GM19043 (cell line): ENCODE data around the gene WDR59.
"Not testable (repeated sequence)": the region's sequence is repeated elsewhere in the genome, so short reads cannot be mapped to it uniquely, and the experiment has no call there.

ENCODE experiments used
- ATAC-seq: cut with Tn5 transposase; IDR thresholded peaks from one replicate; pipeline ENCODE4 v1.9.1; 2021; ENCODE audit warnings: low read depth; ENCODE audit not compliant: unreplicated experiment

WDR59 gene

GRCh38 chr16:74909665-74910064 is 75.3 kb downstream of the WDR59 start:
- ATAC-seq, result no peak

DNA sequence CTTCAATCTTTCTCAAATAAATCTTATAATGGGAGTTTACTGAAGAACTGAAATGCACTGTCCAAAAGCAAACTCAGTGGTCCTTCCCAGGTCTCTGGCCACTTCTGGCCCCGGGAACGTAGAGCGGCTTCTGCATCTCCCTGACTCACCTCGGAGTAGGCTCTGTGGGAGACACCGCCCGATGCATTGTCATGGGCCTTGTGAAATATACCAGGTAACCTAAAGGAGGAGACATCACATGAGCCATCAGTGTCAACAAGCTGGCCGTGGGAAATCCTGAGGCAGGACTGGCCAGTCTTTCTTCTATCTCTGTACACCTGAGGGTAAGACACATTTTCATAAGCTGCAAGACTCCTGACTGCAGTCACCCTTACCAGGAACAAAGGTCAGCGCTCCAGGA is 76.2 kb downstream of the WDR59 start:
- not testable (repeated sequence) for ATAC-seq

DNA sequence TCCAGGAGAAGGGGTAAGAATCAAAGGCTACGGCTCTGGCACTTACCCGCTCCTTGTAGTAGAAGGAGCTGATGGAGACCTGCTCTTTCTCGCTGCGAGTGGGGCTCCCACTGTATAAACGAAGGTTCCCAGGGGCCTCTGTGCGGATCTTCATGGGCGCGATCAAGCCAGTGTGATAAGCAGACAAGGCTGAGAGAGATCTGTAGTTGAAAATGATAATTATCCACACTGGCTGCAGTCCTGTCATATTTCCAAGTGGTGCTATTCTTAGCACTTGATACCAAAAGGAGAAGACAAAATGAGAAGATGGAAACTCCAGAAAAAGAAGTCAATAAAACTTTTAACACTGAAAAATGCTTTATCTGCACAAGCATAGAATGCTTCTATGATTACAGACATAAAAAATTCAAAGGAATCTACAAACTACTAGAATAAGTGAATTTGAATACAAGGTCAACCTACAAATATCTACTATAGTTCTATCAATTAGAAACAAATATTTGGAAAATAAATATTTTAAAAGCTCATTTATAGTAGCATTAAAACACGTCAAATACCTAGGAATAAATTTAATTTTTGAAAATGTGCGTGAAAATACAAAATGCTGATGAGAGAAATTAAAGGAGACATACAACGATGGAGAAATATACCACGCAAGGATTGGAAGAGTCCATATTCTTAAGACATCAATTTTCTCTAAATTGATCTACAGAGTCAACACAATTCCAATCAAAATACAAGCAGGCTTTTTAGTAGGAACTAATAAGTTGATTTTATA is 80.8 kb downstream of the WDR59 start:
- ATAC-seq, result no peak

GRCh38 chr16:74903120-74903519 is 81.8 kb downstream of the WDR59 start:
- no peak for ATAC-seq

GRCh38 chr16:74902161-74902560 is 82.8 kb downstream of the WDR59 start:
- ATAC-seq, result no peak

- no peak for ATAC-seq
Measured at GRCh38 chr16:74901606-74902005, 83.3 kb downstream of the WDR59 start.

GRCh38 chr16:74899816-74900215 is 85.1 kb downstream of the WDR59 start:
- no peak for ATAC-seq

DNA sequence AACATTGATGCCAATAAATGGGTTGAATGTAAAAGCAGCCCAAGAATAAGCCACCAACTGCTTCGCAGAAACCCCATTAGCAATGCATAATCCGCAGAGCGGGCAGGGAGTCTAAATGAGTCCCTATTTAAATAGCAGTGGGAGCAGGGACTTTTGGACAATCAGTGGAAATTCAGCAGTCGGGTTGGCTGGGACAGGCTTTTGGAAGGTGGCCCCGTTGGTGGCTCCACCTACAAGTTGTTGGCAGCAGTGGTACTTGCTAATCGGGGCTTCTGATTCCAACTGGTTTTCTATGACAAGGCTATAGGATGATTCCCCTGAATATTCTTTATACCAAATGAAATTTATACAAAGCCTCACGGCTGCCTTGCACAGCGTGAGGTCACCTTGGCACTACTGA is 86.3 kb downstream of the WDR59 start:
- no peak for ATAC-seq

DNA sequence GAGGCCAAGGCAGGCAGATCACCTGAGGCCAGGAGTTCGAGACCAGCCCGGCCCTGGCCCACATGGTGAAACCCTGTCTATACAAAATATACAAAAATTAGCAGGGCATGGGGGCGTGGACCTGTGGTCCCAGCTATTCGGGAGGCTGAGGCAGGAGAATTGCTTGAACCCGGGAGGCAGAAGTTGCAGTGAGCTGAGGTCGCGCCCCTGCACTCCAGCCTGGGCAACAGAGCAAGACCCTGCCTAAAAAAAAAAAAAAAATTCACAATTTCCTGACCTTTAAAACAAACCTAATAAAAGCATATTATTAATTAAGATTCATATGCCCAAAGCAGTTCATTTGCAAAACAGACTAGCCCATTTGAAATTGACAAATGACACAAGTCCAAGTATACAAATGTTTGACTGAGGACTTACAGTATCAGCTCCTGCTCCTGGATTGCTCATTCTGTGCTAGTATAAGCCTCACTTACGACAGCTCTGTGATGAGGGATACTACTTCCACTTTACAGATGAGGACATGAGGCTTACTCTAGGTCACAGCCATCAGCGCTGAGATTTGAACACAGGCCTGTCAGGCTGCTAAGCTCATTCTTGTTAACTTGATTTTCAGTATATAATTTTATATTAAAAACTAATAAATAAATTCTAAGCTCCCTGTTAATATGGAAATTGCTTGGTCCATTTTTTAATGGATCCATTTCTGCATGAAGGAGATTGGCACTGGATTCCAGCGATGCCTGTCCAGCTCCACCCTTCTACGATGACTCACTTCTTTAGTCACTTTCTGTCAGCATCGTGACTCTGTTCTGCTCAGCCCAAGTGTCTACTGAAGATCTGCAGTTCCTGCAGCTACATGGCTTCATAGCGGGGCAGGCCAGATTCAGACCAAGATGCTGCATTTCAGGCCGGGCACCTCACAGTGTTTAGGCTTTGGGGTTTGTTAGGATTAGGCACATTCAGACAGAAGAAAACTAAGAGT is 88.2 kb downstream of the WDR59 start:
- no peak for ATAC-seq

- no peak for ATAC-seq
Measured at GRCh38 chr16:74893541-74893940, 91.4 kb downstream of the WDR59 start.

DNA sequence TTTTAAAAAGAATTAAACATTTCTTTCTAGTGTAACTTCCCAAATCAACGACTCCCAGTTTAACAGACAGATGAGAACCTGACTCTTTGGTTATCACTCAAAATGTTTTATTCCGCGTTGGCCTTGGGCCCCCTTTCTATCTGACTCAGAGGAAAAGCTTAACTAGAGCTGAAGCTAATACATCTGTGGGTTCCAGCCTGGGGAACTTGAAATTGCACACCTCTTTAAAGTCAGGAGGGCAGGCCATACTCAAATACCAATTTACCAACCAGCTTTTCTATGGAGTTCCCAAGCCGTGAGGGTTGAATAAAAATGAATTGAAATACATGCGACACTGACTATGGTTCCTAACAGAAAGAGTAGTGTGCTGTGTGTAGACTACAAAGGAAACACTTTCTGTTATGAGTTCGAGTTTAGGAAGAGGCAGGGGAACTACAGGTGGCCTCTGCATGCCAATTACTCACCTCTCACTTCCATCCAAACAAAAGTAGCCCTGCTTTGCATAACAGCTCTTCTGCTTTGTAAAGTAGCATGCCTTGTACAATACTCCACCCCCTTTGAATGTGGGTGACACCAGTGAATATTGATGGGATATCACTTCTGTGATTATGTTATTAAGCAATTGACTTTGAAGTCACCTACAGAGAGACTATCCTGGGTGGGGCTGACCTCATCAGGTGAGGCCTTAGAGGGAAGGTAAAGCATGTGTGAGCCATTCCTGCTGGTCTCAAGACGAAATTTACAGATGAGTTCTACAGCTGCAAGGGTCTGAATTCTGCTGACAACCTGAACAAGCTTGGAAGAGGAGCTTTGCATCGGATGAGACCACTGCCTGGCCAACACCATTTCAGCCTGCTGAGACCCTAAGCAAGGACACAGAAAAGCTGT is 92.1 kb downstream of the WDR59 start:
- no peak for ATAC-seq

GRCh38 chr16:74888888-74889287 is 96.0 kb downstream of the WDR59 start:
- no peak for ATAC-seq

DNA sequence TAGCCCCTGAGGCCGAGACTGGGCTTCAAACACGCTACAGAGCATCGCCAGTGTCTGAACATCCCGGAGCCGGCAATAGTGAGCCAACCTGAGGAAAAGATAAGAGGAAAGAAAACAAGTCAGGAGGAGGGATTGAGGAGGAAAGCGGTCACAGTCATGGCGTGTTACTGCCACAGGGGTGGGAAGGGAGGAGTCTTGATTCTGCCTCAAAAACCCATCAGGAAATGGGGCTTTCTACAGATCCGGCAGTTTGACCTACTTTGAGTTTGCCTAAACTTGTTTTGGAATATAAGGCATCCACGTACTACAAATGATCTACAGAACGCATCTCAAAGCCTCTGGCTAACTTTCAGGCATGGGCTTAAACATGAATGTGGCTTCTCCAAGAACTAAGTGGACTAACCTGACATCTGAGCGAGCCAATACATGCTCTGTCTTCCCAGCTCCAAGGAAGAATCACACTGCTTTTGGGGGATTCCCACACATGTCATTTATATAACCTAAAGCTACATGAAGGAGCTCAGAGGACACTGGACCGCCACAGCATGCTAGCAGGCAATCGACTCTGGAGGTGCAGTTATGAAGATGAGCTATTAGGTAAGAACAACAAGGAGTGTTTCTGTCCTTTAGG is 96.6 kb downstream of the WDR59 start:
- ATAC-seq, result no peak

- ATAC-seq, result no peak
Measured at GRCh38 chr16:74887084-74887483, 97.8 kb downstream of the WDR59 start.

DNA sequence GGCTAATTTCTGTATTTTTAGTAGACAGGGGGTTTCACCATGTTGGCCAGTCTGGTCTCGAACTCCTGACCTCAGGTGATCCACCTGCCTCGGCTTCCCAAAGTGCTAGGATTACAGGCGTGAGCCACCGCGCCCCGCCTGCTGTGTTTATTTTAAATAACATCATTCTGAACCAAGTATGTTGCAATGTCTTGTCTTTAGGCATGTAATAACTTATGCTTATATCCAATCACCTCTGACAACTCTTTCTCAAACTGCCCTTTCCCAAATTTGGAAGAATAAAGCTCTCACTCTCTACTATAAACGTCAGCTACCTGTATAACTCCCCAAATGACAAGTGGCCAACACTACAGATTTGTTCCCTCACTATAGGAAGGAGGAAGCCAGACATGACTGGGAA is 107.2 kb downstream of the WDR59 start:
- no peak for ATAC-seq

DNA sequence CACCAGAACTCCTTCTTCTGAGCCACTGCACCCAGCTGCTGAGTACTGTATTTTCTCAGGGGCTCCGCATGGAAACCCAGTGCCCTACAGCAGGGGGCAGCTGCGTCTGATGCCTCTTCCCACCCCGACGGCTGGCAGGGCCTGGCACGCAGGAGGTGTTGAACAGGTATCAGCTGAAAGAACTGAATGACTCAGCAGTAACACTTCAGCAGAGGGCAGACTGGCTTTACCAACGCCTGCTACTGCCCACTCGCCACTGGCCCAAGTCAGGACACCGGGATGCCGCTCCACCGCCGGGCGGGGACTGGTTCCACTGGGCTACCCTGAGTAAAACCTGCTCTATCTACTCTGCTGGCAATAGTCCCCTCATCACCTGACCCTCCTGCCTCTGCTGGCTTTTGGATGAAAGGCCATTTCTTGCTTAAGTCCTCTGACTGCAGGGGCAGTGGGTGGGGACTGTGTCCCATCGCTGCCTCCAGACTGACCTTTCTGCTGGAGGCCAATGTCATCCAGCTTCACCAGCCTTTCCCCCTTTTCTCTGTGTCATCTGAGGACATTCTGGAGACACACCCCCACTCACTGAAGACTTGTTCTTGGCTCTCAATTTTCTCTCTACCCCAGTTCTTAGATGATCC is 109.9 kb downstream of the WDR59 start:
- no peak for ATAC-seq

GRCh38 chr16:74874123-74874522 is 110.8 kb downstream of the WDR59 start:
- ATAC-seq, result no peak

- no peak for ATAC-seq
Measured at GRCh38 chr16:74872302-74872701, 112.6 kb downstream of the WDR59 start.

DNA sequence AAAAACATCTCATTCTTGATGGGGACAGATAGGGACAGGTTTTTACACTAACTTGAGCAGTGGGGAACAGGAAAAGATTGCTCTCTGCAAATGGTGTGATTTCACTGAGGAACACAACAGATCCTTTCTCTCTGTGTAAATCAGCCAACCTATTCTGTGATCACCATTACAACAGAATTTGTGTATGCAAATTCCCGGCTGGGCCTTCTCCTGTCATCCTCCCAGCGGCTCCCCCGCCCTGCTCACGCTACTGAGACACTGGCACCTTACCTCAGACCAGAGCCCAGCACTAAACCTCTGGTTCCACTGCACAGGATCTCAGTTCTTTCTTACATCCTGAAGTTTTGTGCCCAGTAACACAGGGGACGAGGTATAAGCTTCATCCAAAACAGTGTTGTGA is 113.3 kb downstream of the WDR59 start:
- ATAC-seq, result no peak

- no peak for ATAC-seq
Measured at GRCh38 chr16:74868501-74868900, 116.4 kb downstream of the WDR59 start.
